ENCODE data around the gene HM13. TPM values are rescaled to one million over a fixed set of nuclear protein-coding genes. Genes with fewer than 3 reads are reported as not detected.

The HM13 gene
- total RNA-seq, 1 experiment from 2014 or later, result 103 TPM

DNA sequence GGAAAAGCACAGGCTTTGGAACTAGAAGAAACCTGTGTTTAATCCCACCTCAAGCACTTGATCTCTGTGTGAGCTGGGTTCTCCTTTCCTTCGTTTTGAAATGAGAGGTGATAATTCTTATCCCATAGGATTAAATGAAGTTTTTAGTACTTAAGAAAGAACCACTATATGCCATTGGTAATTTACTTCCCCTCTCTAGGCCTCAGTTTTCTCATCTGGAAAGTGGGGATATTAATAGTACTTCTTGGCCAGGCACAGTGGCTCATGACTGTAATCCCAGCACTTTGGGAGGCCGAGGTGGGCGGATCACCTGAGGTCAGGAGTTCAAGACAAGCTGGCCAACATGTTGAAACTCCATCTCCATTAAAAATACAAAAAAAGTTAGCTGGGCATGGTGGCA, 25.1 kb upstream of the HM13 start (continued):
- TF ChIP-seq, protein P1, sequence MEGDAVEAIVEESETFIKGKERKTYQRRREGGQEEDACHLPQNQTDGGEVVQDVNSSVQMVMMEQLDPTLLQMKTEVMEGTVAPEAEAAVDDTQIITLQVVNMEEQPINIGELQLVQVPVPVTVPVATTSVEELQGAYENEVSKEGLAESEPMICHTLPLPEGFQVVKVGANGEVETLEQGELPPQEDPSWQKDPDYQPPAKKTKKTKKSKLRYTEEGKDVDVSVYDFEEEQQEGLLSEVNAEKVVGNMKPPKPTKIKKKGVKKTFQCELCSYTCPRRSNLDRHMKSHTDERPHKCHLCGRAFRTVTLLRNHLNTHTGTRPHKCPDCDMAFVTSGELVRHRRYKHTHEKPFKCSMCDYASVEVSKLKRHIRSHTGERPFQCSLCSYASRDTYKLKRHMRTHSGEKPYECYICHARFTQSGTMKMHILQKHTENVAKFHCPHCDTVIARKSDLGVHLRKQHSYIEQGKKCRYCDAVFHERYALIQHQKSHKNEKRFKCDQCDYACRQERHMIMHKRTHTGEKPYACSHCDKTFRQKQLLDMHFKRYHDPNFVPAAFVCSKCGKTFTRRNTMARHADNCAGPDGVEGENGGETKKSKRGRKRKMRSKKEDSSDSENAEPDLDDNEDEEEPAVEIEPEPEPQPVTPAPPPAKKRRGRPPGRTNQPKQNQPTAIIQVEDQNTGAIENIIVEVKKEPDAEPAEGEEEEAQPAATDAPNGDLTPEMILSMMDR (IDR thresholded peaks at IDR 0.05), result no peak
- TF ChIP-seq PRRX2 (CRISPR knock-in tag; IDR thresholded peaks at IDR 0.05), result no peak
- TF ChIP-seq ELF4 (CRISPR knock-in tag; IDR thresholded peaks at IDR 0.05; ENCODE audit: low read depth), result no peak
- TF ChIP-seq, protein P2, sequence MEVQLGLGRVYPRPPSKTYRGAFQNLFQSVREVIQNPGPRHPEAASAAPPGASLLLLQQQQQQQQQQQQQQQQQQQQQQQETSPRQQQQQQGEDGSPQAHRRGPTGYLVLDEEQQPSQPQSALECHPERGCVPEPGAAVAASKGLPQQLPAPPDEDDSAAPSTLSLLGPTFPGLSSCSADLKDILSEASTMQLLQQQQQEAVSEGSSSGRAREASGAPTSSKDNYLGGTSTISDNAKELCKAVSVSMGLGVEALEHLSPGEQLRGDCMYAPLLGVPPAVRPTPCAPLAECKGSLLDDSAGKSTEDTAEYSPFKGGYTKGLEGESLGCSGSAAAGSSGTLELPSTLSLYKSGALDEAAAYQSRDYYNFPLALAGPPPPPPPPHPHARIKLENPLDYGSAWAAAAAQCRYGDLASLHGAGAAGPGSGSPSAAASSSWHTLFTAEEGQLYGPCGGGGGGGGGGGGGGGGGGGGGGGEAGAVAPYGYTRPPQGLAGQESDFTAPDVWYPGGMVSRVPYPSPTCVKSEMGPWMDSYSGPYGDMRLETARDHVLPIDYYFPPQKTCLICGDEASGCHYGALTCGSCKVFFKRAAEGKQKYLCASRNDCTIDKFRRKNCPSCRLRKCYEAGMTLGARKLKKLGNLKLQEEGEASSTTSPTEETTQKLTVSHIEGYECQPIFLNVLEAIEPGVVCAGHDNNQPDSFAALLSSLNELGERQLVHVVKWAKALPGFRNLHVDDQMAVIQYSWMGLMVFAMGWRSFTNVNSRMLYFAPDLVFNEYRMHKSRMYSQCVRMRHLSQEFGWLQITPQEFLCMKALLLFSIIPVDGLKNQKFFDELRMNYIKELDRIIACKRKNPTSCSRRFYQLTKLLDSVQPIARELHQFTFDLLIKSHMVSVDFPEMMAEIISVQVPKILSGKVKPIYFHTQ (CRISPR knock-in tag; IDR thresholded peaks at IDR 0.05), result no peak
- TF ChIP-seq ETV6 (CRISPR knock-in tag; IDR thresholded peaks at IDR 0.05), result no peak
- no peak for TF ChIP-seq FOXP1 (CRISPR knock-in tag; IDR thresholded peaks at IDR 0.05; ENCODE audit: borderline replicate concordance)

DNA sequence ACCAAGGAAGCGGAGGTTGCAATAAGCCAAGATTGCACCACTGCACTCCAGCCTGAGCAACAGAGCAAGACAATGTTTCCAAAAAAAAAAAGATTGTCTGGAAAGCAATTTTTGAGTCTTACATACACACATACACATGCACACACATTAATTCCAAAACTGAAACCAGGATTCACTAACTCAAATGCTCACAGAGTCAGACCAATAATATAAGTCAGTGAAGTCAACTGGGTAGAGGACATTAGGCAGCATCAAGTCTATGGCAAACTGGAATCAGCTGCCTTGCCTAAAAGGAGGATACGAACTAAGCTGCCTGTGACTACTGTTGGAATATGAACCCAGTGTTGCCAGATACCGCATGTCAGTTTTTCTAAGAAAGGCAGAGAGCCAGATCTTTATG, 23.5 kb upstream of the HM13 start:
- peaks cover 10% of the 10 kb centered on the region for H3K36me3 Mint-ChIP-seq
- ATAC-seq, result no peak
- no peak for DNase-seq (ENCODE audit: low spot score)
- ChIA-PET CTCF (interaction anchor here (0.8 kb wide), 1 partner anchor 12 kb away, joined by 4 read pairs; no protein-coding TSS in a partner anchor), POLR2A (no interaction called here)
- H3K4me1 Mint-ChIP-seq, result no peaks in the 10 kb centered on the region
- peaks cover 47% of the 10 kb centered on the region for H3K9me3 Mint-ChIP-seq
- H3K27ac Mint-ChIP-seq, result no peak overlapping the region
- peaks cover 37% of the 10 kb centered on the region for H3K27me3 Mint-ChIP-seq (ENCODE audit: low read depth)
- no peak overlapping the region for H3K4me3 Mint-ChIP-seq
- no peak for TF ChIP-seq ZNF317 (CRISPR knock-in tag; IDR thresholded peaks at IDR 0.05; ENCODE audit: borderline replicate concordance, low read depth)
- TF ChIP-seq NFE2L1 (CRISPR knock-in tag; IDR thresholded peaks at IDR 0.05), result no peak
- TF ChIP-seq, protein P3, sequence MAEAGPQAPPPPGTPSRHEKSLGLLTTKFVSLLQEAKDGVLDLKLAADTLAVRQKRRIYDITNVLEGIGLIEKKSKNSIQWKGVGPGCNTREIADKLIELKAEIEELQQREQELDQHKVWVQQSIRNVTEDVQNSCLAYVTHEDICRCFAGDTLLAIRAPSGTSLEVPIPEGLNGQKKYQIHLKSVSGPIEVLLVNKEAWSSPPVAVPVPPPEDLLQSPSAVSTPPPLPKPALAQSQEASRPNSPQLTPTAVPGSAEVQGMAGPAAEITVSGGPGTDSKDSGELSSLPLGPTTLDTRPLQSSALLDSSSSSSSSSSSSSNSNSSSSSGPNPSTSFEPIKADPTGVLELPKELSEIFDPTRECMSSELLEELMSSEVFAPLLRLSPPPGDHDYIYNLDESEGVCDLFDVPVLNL (CRISPR knock-in tag; IDR thresholded peaks at IDR 0.05; ENCODE audit: borderline replicate concordance, low read depth), result no peak
- TF ChIP-seq FOXJ3 (CRISPR knock-in tag; IDR thresholded peaks at IDR 0.05; ENCODE audit: borderline replicate concordance), result no peak
- TF ChIP-seq MXD4 (CRISPR knock-in tag; IDR thresholded peaks at IDR 0.05; ENCODE audit: borderline replicate concordance), result no peak
- TF ChIP-seq, protein P4, sequence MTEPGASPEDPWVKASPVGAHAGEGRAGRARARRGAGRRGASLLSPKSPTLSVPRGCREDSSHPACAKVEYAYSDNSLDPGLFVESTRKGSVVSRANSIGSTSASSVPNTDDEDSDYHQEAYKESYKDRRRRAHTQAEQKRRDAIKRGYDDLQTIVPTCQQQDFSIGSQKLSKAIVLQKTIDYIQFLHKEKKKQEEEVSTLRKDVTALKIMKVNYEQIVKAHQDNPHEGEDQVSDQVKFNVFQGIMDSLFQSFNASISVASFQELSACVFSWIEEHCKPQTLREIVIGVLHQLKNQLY (CRISPR knock-in tag; IDR thresholded peaks at IDR 0.05), result no peak
- TF ChIP-seq ETV6 (CRISPR knock-in tag; IDR thresholded peaks at IDR 0.05), result no peak
- TF ChIP-seq, protein P5, sequence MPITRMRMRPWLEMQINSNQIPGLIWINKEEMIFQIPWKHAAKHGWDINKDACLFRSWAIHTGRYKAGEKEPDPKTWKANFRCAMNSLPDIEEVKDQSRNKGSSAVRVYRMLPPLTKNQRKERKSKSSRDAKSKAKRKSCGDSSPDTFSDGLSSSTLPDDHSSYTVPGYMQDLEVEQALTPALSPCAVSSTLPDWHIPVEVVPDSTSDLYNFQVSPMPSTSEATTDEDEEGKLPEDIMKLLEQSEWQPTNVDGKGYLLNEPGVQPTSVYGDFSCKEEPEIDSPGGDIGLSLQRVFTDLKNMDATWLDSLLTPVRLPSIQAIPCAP (CRISPR knock-in tag; IDR thresholded peaks at IDR 0.05), result no peak
- TF ChIP-seq TP53 (CRISPR knock-in tag; IDR thresholded peaks at IDR 0.05), result no peak
- TF ChIP-seq GTF2I (CRISPR knock-in tag; conservative IDR thresholded peaks at IDR 0.05), result no peak
- no peak for TF ChIP-seq PRRX2 (CRISPR knock-in tag; IDR thresholded peaks at IDR 0.05)
- TF ChIP-seq GABPB1 (CRISPR knock-in tag; IDR thresholded peaks at IDR 0.05), result no peak
- TF ChIP-seq, protein P6, sequence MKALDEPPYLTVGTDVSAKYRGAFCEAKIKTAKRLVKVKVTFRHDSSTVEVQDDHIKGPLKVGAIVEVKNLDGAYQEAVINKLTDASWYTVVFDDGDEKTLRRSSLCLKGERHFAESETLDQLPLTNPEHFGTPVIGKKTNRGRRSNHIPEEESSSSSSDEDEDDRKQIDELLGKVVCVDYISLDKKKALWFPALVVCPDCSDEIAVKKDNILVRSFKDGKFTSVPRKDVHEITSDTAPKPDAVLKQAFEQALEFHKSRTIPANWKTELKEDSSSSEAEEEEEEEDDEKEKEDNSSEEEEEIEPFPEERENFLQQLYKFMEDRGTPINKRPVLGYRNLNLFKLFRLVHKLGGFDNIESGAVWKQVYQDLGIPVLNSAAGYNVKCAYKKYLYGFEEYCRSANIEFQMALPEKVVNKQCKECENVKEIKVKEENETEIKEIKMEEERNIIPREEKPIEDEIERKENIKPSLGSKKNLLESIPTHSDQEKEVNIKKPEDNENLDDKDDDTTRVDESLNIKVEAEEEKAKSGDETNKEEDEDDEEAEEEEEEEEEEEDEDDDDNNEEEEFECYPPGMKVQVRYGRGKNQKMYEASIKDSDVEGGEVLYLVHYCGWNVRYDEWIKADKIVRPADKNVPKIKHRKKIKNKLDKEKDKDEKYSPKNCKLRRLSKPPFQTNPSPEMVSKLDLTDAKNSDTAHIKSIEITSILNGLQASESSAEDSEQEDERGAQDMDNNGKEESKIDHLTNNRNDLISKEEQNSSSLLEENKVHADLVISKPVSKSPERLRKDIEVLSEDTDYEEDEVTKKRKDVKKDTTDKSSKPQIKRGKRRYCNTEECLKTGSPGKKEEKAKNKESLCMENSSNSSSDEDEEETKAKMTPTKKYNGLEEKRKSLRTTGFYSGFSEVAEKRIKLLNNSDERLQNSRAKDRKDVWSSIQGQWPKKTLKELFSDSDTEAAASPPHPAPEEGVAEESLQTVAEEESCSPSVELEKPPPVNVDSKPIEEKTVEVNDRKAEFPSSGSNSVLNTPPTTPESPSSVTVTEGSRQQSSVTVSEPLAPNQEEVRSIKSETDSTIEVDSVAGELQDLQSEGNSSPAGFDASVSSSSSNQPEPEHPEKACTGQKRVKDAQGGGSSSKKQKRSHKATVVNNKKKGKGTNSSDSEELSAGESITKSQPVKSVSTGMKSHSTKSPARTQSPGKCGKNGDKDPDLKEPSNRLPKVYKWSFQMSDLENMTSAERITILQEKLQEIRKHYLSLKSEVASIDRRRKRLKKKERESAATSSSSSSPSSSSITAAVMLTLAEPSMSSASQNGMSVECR (CRISPR knock-in tag; IDR thresholded peaks at IDR 0.05; ENCODE audit: borderline replicate concordance), result no peak
- TF ChIP-seq, protein P7, sequence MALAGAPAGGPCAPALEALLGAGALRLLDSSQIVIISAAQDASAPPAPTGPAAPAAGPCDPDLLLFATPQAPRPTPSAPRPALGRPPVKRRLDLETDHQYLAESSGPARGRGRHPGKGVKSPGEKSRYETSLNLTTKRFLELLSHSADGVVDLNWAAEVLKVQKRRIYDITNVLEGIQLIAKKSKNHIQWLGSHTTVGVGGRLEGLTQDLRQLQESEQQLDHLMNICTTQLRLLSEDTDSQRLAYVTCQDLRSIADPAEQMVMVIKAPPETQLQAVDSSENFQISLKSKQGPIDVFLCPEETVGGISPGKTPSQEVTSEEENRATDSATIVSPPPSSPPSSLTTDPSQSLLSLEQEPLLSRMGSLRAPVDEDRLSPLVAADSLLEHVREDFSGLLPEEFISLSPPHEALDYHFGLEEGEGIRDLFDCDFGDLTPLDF (CRISPR knock-in tag; IDR thresholded peaks at IDR 0.05), result no peak
- TF ChIP-seq, protein P8, sequence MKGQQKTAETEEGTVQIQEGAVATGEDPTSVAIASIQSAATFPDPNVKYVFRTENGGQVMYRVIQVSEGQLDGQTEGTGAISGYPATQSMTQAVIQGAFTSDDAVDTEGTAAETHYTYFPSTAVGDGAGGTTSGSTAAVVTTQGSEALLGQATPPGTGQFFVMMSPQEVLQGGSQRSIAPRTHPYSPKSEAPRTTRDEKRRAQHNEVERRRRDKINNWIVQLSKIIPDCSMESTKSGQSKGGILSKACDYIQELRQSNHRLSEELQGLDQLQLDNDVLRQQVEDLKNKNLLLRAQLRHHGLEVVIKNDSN (CRISPR knock-in tag; IDR thresholded peaks at IDR 0.05), result no peak

Measured in WTC11 (cell line).